HL-60 (cell line): ENCODE data around the gene MPND.

ENCODE experiments used
- DNase-seq, 2 experiments: peaks; one replicate each; pipeline ENCODE4 v3.0.0-alpha.2; 2010 to 2020; ENCODE audit warnings: low read depth in 1 of 2, low spot score in 1 of 2
- H3K27ac ChIP-seq: fragments of 250-450 bp; sonication (Bioruptor Pico); replicated peaks from 2 replicates; pipeline ENCODE4 v1.5.1; 2020; ENCODE audit warnings: mild to moderate bottlenecking, moderate library complexity
- H3K27me3 ChIP-seq: fragments of 250-450 bp; sonication (Bioruptor Pico); 2 replicates; pipeline ENCODE4 v1.5.1; 2021; ENCODE audit warnings: mild to moderate bottlenecking, moderate library complexity; ENCODE audit not compliant: insufficient read depth, poor library complexity, severe bottlenecking
- H3K4me3 ChIP-seq: replicated peaks from 2 replicates; pipeline ENCODE4 v1.5.1; 2011; ENCODE audit warnings: mild to moderate bottlenecking, control low read depth, low read length; ENCODE audit not compliant: insufficient read depth
- CTCF ChIP-seq: IDR thresholded peaks from one replicate; pipeline ENCODE4 v1.5.1; 2011; ENCODE audit warnings: low read length, control low read depth, inconsistent platforms; ENCODE audit not compliant: insufficient read depth
- GABPA ChIP-seq: IDR thresholded peaks from 2 replicates; pipeline ENCODE4 v1.6.1; 2012; ENCODE audit warnings: low read depth
- POLR2AphosphoS5 ChIP-seq: IDR thresholded peaks from 2 replicates; pipeline ENCODE4 v1.6.1; 2012; ENCODE audit warnings: low read depth
- REST ChIP-seq: IDR thresholded peaks from 2 replicates; pipeline ENCODE4 v1.6.1; 2012; ENCODE audit warnings: low read depth; ENCODE audit not compliant: insufficient replicate concordance
- SPI1 ChIP-seq: IDR thresholded peaks from 2 replicates; pipeline ENCODE4 v1.6.1; 2012; ENCODE audit warnings: low read depth, mild to moderate bottlenecking, borderline replicate concordance

Gene MPND

GRCh38 chr19:4360641-4361151, 17.3 kb downstream of the MPND start:
- Histone ChIP-seq H3K27ac (no peak overlapping the region), H3K4me3 (no peak overlapping the region), H3K27me3 (no peaks in the 10 kb centered on the region)
- no peak for DNase-seq
- no peak for TF ChIP-seq REST
- TF ChIP-seq POLR2AphosphoS5: 0 out of 2 replicates have a peak, but pooled peaks have one; percentile 28
- no peak for TF ChIP-seq GABPA
- TF ChIP-seq CTCF: no peak
- TF ChIP-seq SPI1: no peak

- DNase-seq: no peak
- Histone ChIP-seq H3K4me3 (no peak overlapping the region), H3K27me3 (no peaks in the 10 kb centered on the region), H3K27ac (no peak overlapping the region)
- no peak for TF ChIP-seq SPI1
- TF ChIP-seq POLR2AphosphoS5: no peak
These were observed 18.0 kb downstream of the MPND start for GRCh38 chr19:4361152-4362046.

GRCh38 chr19:4362101-4362828, 18.9 kb downstream of the MPND start:
- Histone ChIP-seq H3K27me3 (no peaks in the 10 kb centered on the region), H3K27ac (no peak overlapping the region), H3K4me3 (no peak overlapping the region)
- no peak for DNase-seq
- TF ChIP-seq REST (no peak), GABPA (no peak), CTCF (no peak), SPI1 (no peak), POLR2AphosphoS5 (no peak)
